HepG2 (cell line): Measurements from ENCODE around the gene SCAMP3. TPM values are rescaled to one million over a fixed set of nuclear protein-coding genes. Genes with fewer than 3 reads are reported as not detected.

Experiments used
- AGO1 ChIP-seq: fragments of 200-400 bp; formaldehyde crosslinking; IDR thresholded peaks from 2 replicates; pipeline ENCODE4 v1.6.1; 2017; ENCODE audit warnings: mild to moderate bottlenecking, low read depth, low read length, moderate library complexity; ENCODE audit not compliant: poor library complexity, severe bottlenecking
- ELK4 ChIP-seq: sonication (generic); formaldehyde crosslinking; IDR thresholded peaks from 2 replicates; pipeline ENCODE4 v1.9.0; 2021; ENCODE audit warnings: missing genetic modification reagents, borderline replicate concordance
- GABPA ChIP-seq, 2 experiments: IDR thresholded peaks; 2 replicates each; pipeline ENCODE4 v1.6.1; 2011 to 2016; ENCODE audit warnings: low read depth in 2 of 2, low read length in 1 of 2, missing biosample characterization in 1 of 2, missing genetic modification characterization in 1 of 2
- HBP1 ChIP-seq: IDR thresholded peaks from 2 replicates; pipeline ENCODE4 v1.6.1; 2016; ENCODE audit warnings: low read depth, control low read depth
- HNRNPUL1 ChIP-seq: fragments of 200-400 bp; formaldehyde crosslinking; IDR thresholded peaks from 2 replicates; pipeline ENCODE4 v1.6.1; 2017; ENCODE audit warnings: low read depth, mild to moderate bottlenecking, low read length, moderate library complexity
- HOMEZ ChIP-seq: IDR thresholded peaks from 2 replicates; pipeline ENCODE4 v1.6.1; 2016; ENCODE audit warnings: low read depth
- MAZ ChIP-seq, 2 experiments: sonication (generic) in 1 of 2; formaldehyde crosslinking in 1 of 2; IDR thresholded peaks; 2 replicates each; pipeline versions ENCODE4 v1.5.0 to v1.6.1; 2012 to 2020; ENCODE audit warnings: low read depth in 2 of 2, mild to moderate bottlenecking in 2 of 2, borderline replicate concordance in 1 of 2, improper control_type of control experiment in 1 of 2, low read length in 1 of 2, missing genetic modification reagents in 1 of 2, moderate library complexity in 1 of 2
- MXI1 ChIP-seq: IDR thresholded peaks from 3 replicates; pipeline ENCODE4 v1.6.1; 2012; ENCODE audit warnings: low read depth, low read length, inconsistent platforms, borderline replicate concordance
- NFE2 ChIP-seq: sonication (generic); formaldehyde crosslinking; IDR thresholded peaks from 2 replicates; pipeline ENCODE4 v1.4.0; 2020; ENCODE audit warnings: missing genetic modification reagents
- RAD51 ChIP-seq: fragments of 450-650 bp; IDR thresholded peaks from 2 replicates; pipeline ENCODE4 v1.6.1; 2016; ENCODE audit warnings: borderline replicate concordance
- RELA ChIP-seq: sonication (generic); formaldehyde crosslinking; IDR thresholded peaks from 2 replicates; pipeline ENCODE4 v1.4.0; 2020; ENCODE audit warnings: missing genetic modification reagents
- TP53 ChIP-seq: sonication (generic); formaldehyde crosslinking; conservative IDR thresholded peaks from 2 replicates; pipeline ENCODE4 v1.4.0; 2020; ENCODE audit warnings: missing genetic modification reagents
- ZBTB38 ChIP-seq: sonication (generic); formaldehyde crosslinking; IDR thresholded peaks from 2 replicates; pipeline ENCODE4 v1.5.1; 2020; ENCODE audit warnings: mild to moderate bottlenecking, missing genetic modification reagents
- ZEB1 ChIP-seq: IDR thresholded peaks from 2 replicates; pipeline ENCODE4 v1.6.1; 2012; ENCODE audit warnings: mild to moderate bottlenecking, low read depth, inconsistent platforms; ENCODE audit not compliant: insufficient replicate concordance
- ZNF121 ChIP-seq: sonication (generic); formaldehyde crosslinking; IDR thresholded peaks from 2 replicates; pipeline ENCODE4 v1.5.0; 2020; ENCODE audit warnings: mild to moderate bottlenecking, missing genetic modification reagents
- ZNF703 ChIP-seq: sonication (generic); formaldehyde crosslinking; IDR thresholded peaks from 2 replicates; pipeline ENCODE4 v1.5.1; 2020; ENCODE audit warnings: missing genetic modification reagents, mild to moderate bottlenecking, moderate library complexity, borderline replicate concordance
- ZNF784 ChIP-seq: sonication (generic); formaldehyde crosslinking; IDR thresholded peaks from 2 replicates; pipeline ENCODE4 v1.5.1; 2020; ENCODE audit warnings: missing genetic modification reagents, mild to moderate bottlenecking, borderline replicate concordance
- polyA plus RNA-seq, 8 experiments: library from polyadenylated mRNA; depleted of rRNA in 3 of 8; stranded (reverse) in 7 of 8; unstranded in 1 of 8; fragments of >200 nt; fragmentation: Illumina TruSeq in 4 of 8; extraction: Trizol in 4 of 8; gene quantifications; 2 replicates each; pipeline versions ENCODE4 v1.2.1 to v1.2.3, GENCODE V29; 2011 to 2016; ENCODE audit warnings: low read depth in 4 of 8, missing spikeins in 1 of 8, mixed read lengths in 1 of 8; ENCODE audit not compliant: insufficient read depth in 1 of 8
- total RNA-seq, 5 experiments: library from RNA; depleted of rRNA; stranded (reverse); fragments of >200 nt; fragmentation: Illumina TruSeq; extraction: Trizol; gene quantifications; 2 replicates each; pipeline ENCODE4 v1.2.3, GENCODE V29; 2016; ENCODE audit warnings: low read depth in 1 of 5

The SCAMP3 gene
- total and polyA plus RNA-seq, 2 of the 13 experiments (the other 11 are each of a cell fraction or from before 2014, with no cell fraction given): 46.8 to 83.3 TPM

- TF ChIP-seq ZNF784 (CRISPR knock-in tag) (no peak), HOMEZ (CRISPR knock-in tag) (no peak), RELA (CRISPR knock-in tag) (no peak), ZEB1 (no peak), AGO1 (no peak), ZNF121 (CRISPR knock-in tag) (peak; percentile 52), GABPA (IDR thresholded peaks at IDR 0.05; ENCODE audit: low read depth, low read length) (peak; percentile 55), GABPA (CRISPR knock-in tag; IDR thresholded peaks at IDR 0.05; ENCODE audit: low read depth) (peak; percentile 88), TP53 (CRISPR knock-in tag) (no peak; the same call in 1 of the 2 replicates), ZNF703 (no peak), NFE2 (CRISPR knock-in tag) (no peak), ELK4 (CRISPR knock-in tag) (no peak), MXI1 (peak; percentile 75; the same call in 1 of the 3 replicates), MAZ (IDR thresholded peaks at IDR 0.05; ENCODE audit: borderline replicate concordance, low read depth, low read length) (no peak), MAZ (CRISPR knock-in tag; IDR thresholded peaks at IDR 0.05; ENCODE audit: low read depth) (no peak; the same call in none of the 2 replicates), RAD51 (no peak), HNRNPUL1 (no peak), HBP1 (CRISPR knock-in tag) (peak; percentile 56; the same call in 1 of the 2 replicates), ZBTB38 (no peak; the same call in 1 of the 2 replicates)
Measured at GRCh38 chr1:155308493-155309422, 46.6 kb upstream of the SCAMP3 start, which contains the start of gene FDPS (continued).
